HCT116 (cell line): Measurements from ENCODE around the gene RCVRN. TPM values are rescaled to one million over a fixed set of nuclear protein-coding genes. Genes with fewer than 3 reads are reported as not detected.
A peak's percentile ranks its signal among the peaks of the same experiment; 100 is the strongest.

Experiments
- ATAC-seq: fragments of 200-7000 bp; cut with Tn5 transposase; 2 replicates; pipeline ENCODE4 v1.9.1; 2020; ENCODE audit warnings: mild to moderate bottlenecking, moderate library complexity
- BruUV-seq: library from RNA; stranded (reverse); fragments of 400-500 nt; replicated peaks from 2 replicates; lab custom pipeline; 2021; lab: Mats Ljungman, UMichigan
- CTCF ChIA-PET: fragments of 300-600 bp; sonication (Branson Sonifier 250); formaldehyde crosslinking; loops from one replicate; lab custom pipeline; 2021; ENCODE audit warnings: antibody characterized with exemption; lab: Charles Lee
- POLR2A ChIA-PET: fragments of 300-600, 350-600 bp; sonication (Branson Sonifier 250); formaldehyde crosslinking; loops from one replicate; lab custom pipeline; 2021; ENCODE audit warnings: antibody characterized with exemption; lab: Charles Lee
- RAD21 ChIA-PET, 2 experiments: fragments of 300-600 bp; sonication (Branson Sonifier 250); formaldehyde crosslinking; loops; one replicate each; lab custom pipeline; 2023; ENCODE audit warnings: low total read pairs in 2 of 2; ENCODE audit not compliant: uncharacterized antibody in 2 of 2, unreplicated experiment in 2 of 2, low non-redundant PET in 1 of 2; lab: Charles Lee
- DNase-seq: peaks from one replicate; pipeline ENCODE4 v3.0.0-alpha.2; 2010; ENCODE audit warnings: low read depth, low spot score
- H2AFZ ChIP-seq: fragments of 200-600 bp; shearing (Covaris generic), sonication (generic); 2 replicates; pipeline ENCODE4 v1.6.1; 2017; ENCODE audit warnings: low read depth, mixed run types, mixed read lengths, antibody characterized with exemption, low read length; ENCODE audit not compliant: poor library complexity, severe bottlenecking
- H3K27ac ChIP-seq: 2 replicates; pipeline ENCODE4 v1.5.1; 2012; ENCODE audit warnings: low read depth, low read length
- H3K27me3 ChIP-seq: fragments of 200-600 bp; sonication (generic); 2 replicates; pipeline ENCODE4 v1.6.1; 2016; ENCODE audit warnings: mixed run types, low read length, mixed read lengths; ENCODE audit not compliant: insufficient read depth
- H3K36me3 ChIP-seq, 2 experiments: fragments of 200-500 bp in 1 of 2; fragments of 200-600 bp in 1 of 2; sonication (Bioruptor generic) in 1 of 2; sonication (generic) in 1 of 2; 2 replicates each; pipeline versions ENCODE4 v1.5.1 to v1.6.1; 2014 to 2016; ENCODE audit warnings: low read length in 2 of 2, inconsistent platforms in 1 of 2, mixed read lengths in 1 of 2, mixed run types in 1 of 2; ENCODE audit not compliant: insufficient read depth in 2 of 2, control insufficient read depth in 1 of 2
- H3K4me1 ChIP-seq, 2 experiments: fragments of 200-600 bp in 1 of 2; sonication (generic) in 1 of 2; 2 replicates each; pipeline versions ENCODE4 v1.5.1 to v1.6.1; 2012 to 2017; ENCODE audit warnings: low read length in 2 of 2, inconsistent platforms in 1 of 2, mild to moderate bottlenecking in 1 of 2, mixed read lengths in 1 of 2, mixed run types in 1 of 2, moderate library complexity in 1 of 2; ENCODE audit not compliant: insufficient read depth in 2 of 2, control insufficient read depth in 1 of 2
- H3K4me2 ChIP-seq: fragments of 200-600 bp; sonication (generic); 2 replicates; pipeline ENCODE4 v1.6.1; 2017; ENCODE audit warnings: mixed run types, low read length, mixed read lengths
- H3K4me3 ChIP-seq, 2 experiments: fragments of 200-600 bp in 1 of 2; sonication (generic) in 1 of 2; replicated peaks in 1 of 2; 2 replicates each; pipeline ENCODE4 v1.5.1; 2011 to 2016; ENCODE audit warnings: low read length in 2 of 2, control low read depth in 1 of 2, low read depth in 1 of 2, mild to moderate bottlenecking in 1 of 2, mixed read lengths in 1 of 2, mixed run types in 1 of 2
- H3K79me2 ChIP-seq: fragments of 200-600 bp; sonication (generic); 2 replicates; pipeline ENCODE4 v1.6.1; 2017; ENCODE audit warnings: mild to moderate bottlenecking, mixed run types, low read length, moderate library complexity, mixed read lengths; ENCODE audit not compliant: insufficient read depth
- H3K9ac ChIP-seq: fragments of 200-600 bp; sonication (generic); 2 replicates; pipeline ENCODE4 v1.6.1; 2016; ENCODE audit warnings: low read length, mixed read lengths
- H3K9me2 ChIP-seq: fragments of 200-600 bp; sonication (generic), shearing (Covaris generic); 2 replicates; pipeline ENCODE4 v1.6.1; 2017; ENCODE audit warnings: mixed run types, mild to moderate bottlenecking, moderate library complexity; ENCODE audit not compliant: insufficient read depth
- H3K9me3 ChIP-seq, 2 experiments: fragments of 200-500 bp in 1 of 2; fragments of 200-600 bp in 1 of 2; sonication (Bioruptor generic) in 1 of 2; sonication (generic) in 1 of 2; 2 replicates each; pipeline ENCODE4 v1.6.1; 2014 to 2017; ENCODE audit warnings: low read length in 2 of 2, mixed read lengths in 2 of 2, inconsistent platforms in 1 of 2, low read depth in 1 of 2, mild to moderate bottlenecking in 1 of 2, mixed run types in 1 of 2, moderate library complexity in 1 of 2; ENCODE audit not compliant: control insufficient read depth in 1 of 2, insufficient read depth in 1 of 2
- H4K20me1 ChIP-seq: fragments of 200-600 bp; sonication (generic), shearing (Covaris generic); 2 replicates; pipeline ENCODE4 v1.6.1; 2017; ENCODE audit warnings: mixed run types, mild to moderate bottlenecking, moderate library complexity; ENCODE audit not compliant: insufficient read depth
- ATF3 ChIP-seq: IDR thresholded peaks from 2 replicates; pipeline ENCODE4 v1.6.1; 2012
- CTCF ChIP-seq, 3 experiments: fragments of 200-600 bp in 1 of 3; sonication (generic) in 1 of 3; IDR thresholded peaks in 2 of 3; conservative IDR thresholded peaks in 1 of 3; 2 replicates each; pipeline ENCODE4 v1.5.1; 2012 to 2017; ENCODE audit warnings: low read depth in 2 of 3, low read length in 2 of 3, antibody characterized with exemption in 1 of 3, borderline replicate concordance in 1 of 3, control low read depth in 1 of 3, mild to moderate bottlenecking in 1 of 3, mixed read lengths in 1 of 3, mixed run types in 1 of 3, moderate library complexity in 1 of 3; ENCODE audit not compliant: insufficient read depth in 1 of 3
- MAX ChIP-seq: IDR thresholded peaks from 2 replicates; pipeline ENCODE4 v1.6.1; 2012
- RAD21 ChIP-seq: IDR thresholded peaks from 2 replicates; pipeline ENCODE4 v1.6.1; 2012; ENCODE audit warnings: low read depth, mild to moderate bottlenecking
- ZFX ChIP-seq: fragments of 450-650 bp; IDR thresholded peaks from 2 replicates; pipeline ENCODE4 v1.6.1; 2017
- intact Hi-C: fragments of 100-400 bp; cut with micrococcal nuclease; formaldehyde crosslinking; loops from 2 replicates; pipeline ENCODE4 v1.10.0; 2022
- total RNA-seq: library from RNA; stranded (reverse); gene quantifications from one replicate; pipeline ENCODE4 v1.2.1, GENCODE V29; 2021; ENCODE audit not compliant: unreplicated experiment

Gene RCVRN
- total RNA-seq, 1 experiment from 2014 or later: not detected

- H2AFZ ChIP-seq: no peak overlapping the region
- CTCF ChIA-PET: interaction anchor here (0.9 to 1.6 kb wide), 5 partner anchors 14 to 77 kb away, joined by 3 to 10 read pairs (median 4); no protein-coding TSS in a partner anchor
- no peaks in the 10 kb centered on the region for H3K36me3 ChIP-seq
- RAD21 ChIA-PET: no interaction called here
- BruUV-seq: no TSS peak
- intact Hi-C loops: no loop called here
- H3K27ac ChIP-seq: no peak overlapping the region
- no peak overlapping the region for H3K9ac ChIP-seq
- DNase-seq (peak; percentile 26), ATAC-seq (peak; percentile 90)
- no peaks in the 10 kb centered on the region for H3K4me1 ChIP-seq
- H3K79me2 ChIP-seq: no peaks in the 10 kb centered on the region
- TF ChIP-seq ZFX (no peak), RAD21 (peak; percentile 32; the same call in 1 of the 2 replicates), ATF3 (no peak), CTCF (IDR thresholded peaks at IDR 0.05 in 2 of 3, conservative IDR thresholded peaks at IDR 0.05 in 1 of 3; ENCODE audit: borderline replicate concordance in 1 of 3, insufficient read depth in 1 of 3, low read depth in 2 of 3, low read length in 2 of 3) (peak; percentile 12 to 84 (median 75); a peak in 4 of 6 replicates), MAX (no peak)
- no peak overlapping the region for H3K4me3 ChIP-seq
- H3K27me3 ChIP-seq: peaks cover 4% of the 10 kb centered on the region; the same call in 1 of the 2 replicates
- no peaks in the 10 kb centered on the region for H3K9me3 ChIP-seq
- H3K4me2 ChIP-seq: no peak overlapping the region
- POLR2A ChIA-PET: no interaction called here
- H3K9me2 ChIP-seq: no peaks in the 10 kb centered on the region
- H4K20me1 ChIP-seq: no peaks in the 10 kb centered on the region
These were observed 831 bp upstream of the RCVRN start for GRCh38 chr17:9905902-9906301.
